HepG2 (cell line): ENCODE data around the gene LRRC27. TPM values are rescaled to one million over a fixed set of nuclear protein-coding genes. Genes with fewer than 3 reads are reported as not detected.

Experiments
- ATAC-seq: fragments of 200-7000 bp; cut with Tn5 transposase; 3 replicates; pipeline ENCODE4 v1.9.1; 2020; ENCODE audit warnings: mild to moderate bottlenecking, moderate library complexity
- BruUV-seq: library from RNA; stranded (reverse); fragments of 400-500 nt; replicated peaks from 2 replicates; lab custom pipeline; 2021; lab: Mats Ljungman, UMichigan
- CTCF ChIA-PET: fragments of 300-600 bp; formaldehyde crosslinking; extraction: SDS; loops from one replicate; lab custom pipeline; 2021; ENCODE audit warnings: low total read pairs, inconsistent platforms, low intra/inter-chr PET ratio; lab: Yijun Ruan, JAX
- POLR2A ChIA-PET: fragments of 350-600 bp; sonication (Branson Sonifier 250); formaldehyde crosslinking; loops from one replicate; lab custom pipeline; 2020; ENCODE audit warnings: antibody characterized with exemption, inconsistent platforms; lab: Yijun Ruan, JAX
- DNase-seq: peaks from one replicate; pipeline ENCODE4 v3.0.0-alpha.2; 2015; ENCODE audit warnings: low spot score
- FAIRE-seq: peaks from 3 replicates; lab custom pipeline; 2011; peaks lifted over from hg19 to GRCh38; lab: Jason Lieb, UNC
- H2AFZ ChIP-seq: one replicate; pipeline ENCODE4 v1.6.1; 2011; ENCODE audit warnings: low read length, inconsistent platforms
- H3K27ac ChIP-seq: fragments of 300-600 bp; 3 replicates; pipeline ENCODE4 v1.8.0; 2011; ENCODE audit warnings: mixed run types, mild to moderate bottlenecking, mixed read lengths, low read length, inconsistent platforms; ENCODE audit not compliant: insufficient read depth; ENCODE audit errors: extremely low read length
- H3K27me3 ChIP-seq, 2 experiments: fragments of 200-600 bp in 1 of 2; 2 replicates in 1 of 2; 3 replicates in 1 of 2; pipeline versions ENCODE4 v1.6.0 to v1.8.0; 2011; ENCODE audit warnings: low read length in 2 of 2, mild to moderate bottlenecking in 2 of 2, moderate library complexity in 2 of 2, inconsistent platforms in 1 of 2; ENCODE audit not compliant: insufficient read depth in 2 of 2, control insufficient read depth in 1 of 2
- H3K36me3 ChIP-seq, 2 experiments: fragments of 200-600 bp in 1 of 2; replicated peaks in 1 of 2; 2 replicates in 1 of 2; 3 replicates in 1 of 2; pipeline versions ENCODE4 v1.5.1 to v1.8.0; 2011; ENCODE audit warnings: low read length in 2 of 2, inconsistent platforms in 1 of 2; ENCODE audit not compliant: insufficient read depth in 2 of 2, control insufficient read depth in 1 of 2
- H3K4me1 ChIP-seq: 2 replicates; pipeline ENCODE4 v1.5.1; 2012; ENCODE audit warnings: low read length, inconsistent platforms; ENCODE audit not compliant: insufficient read depth
- H3K4me2 ChIP-seq: 2 replicates; pipeline ENCODE4 v1.6.0; 2011; ENCODE audit warnings: low read depth, low read length, inconsistent platforms
- H3K4me3 ChIP-seq, 3 experiments: fragments of 200-600 bp in 1 of 3; sonication (generic), shearing (Covaris generic) in 1 of 3; replicated peaks in 1 of 3; 2 replicates each; pipeline ENCODE4 v1.5.1; 2011 to 2016; ENCODE audit warnings: low read length in 3 of 3, inconsistent platforms in 2 of 3, low read depth in 2 of 3, mild to moderate bottlenecking in 2 of 3, control low read depth in 1 of 3, mixed read lengths in 1 of 3; ENCODE audit not compliant: insufficient read depth in 1 of 3
- H3K79me2 ChIP-seq: one replicate; pipeline ENCODE4 v1.6.1; 2011; ENCODE audit warnings: low read length, inconsistent platforms; ENCODE audit not compliant: insufficient read depth
- H3K9ac ChIP-seq: 2 replicates; pipeline ENCODE4 v1.6.0; 2011; ENCODE audit warnings: mild to moderate bottlenecking, low read depth, low read length, inconsistent platforms; ENCODE audit not compliant: insufficient read depth
- H3K9me3 ChIP-seq: 2 replicates; pipeline ENCODE4 v1.5.1; 2012; ENCODE audit warnings: mild to moderate bottlenecking, low read length
- H4K20me1 ChIP-seq: 2 replicates; pipeline ENCODE4 v1.6.0; 2011; ENCODE audit warnings: inconsistent platforms, mild to moderate bottlenecking, low read length, moderate library complexity; ENCODE audit not compliant: insufficient read depth
- ATF7 ChIP-seq, 2 experiments: fragments of 450-650 bp in 1 of 2; sonication (generic) in 1 of 2; formaldehyde crosslinking in 1 of 2; IDR thresholded peaks; 2 replicates each; pipeline versions ENCODE4 v1.4.0 to v1.6.1; 2016 to 2020; ENCODE audit warnings: antibody characterized with exemption in 1 of 2, mild to moderate bottlenecking in 1 of 2, missing genetic modification reagents in 1 of 2
- ELF4 ChIP-seq: sonication (generic); formaldehyde crosslinking; IDR thresholded peaks from 2 replicates; pipeline ENCODE4 v1.5.0; 2020; ENCODE audit warnings: missing genetic modification reagents, mild to moderate bottlenecking, moderate library complexity, borderline replicate concordance
- EP300 ChIP-seq, 3 experiments: sonication (generic) in 1 of 3; formaldehyde crosslinking in 1 of 3; IDR thresholded peaks; 2 replicates each; pipeline versions ENCODE4 v1.5.1 to v1.6.1; 2011 to 2020; ENCODE audit warnings: low read depth in 2 of 3, low read length in 2 of 3, borderline replicate concordance in 1 of 3, improper control_type of control experiment in 1 of 3, mild to moderate bottlenecking in 1 of 3, missing genetic modification reagents in 1 of 3, moderate library complexity in 1 of 3
- FOXA1 ChIP-seq, 2 experiments: fragments of 450-650 bp in 1 of 2; sonication (generic) in 1 of 2; formaldehyde crosslinking in 1 of 2; IDR thresholded peaks; 2 replicates each; pipeline versions ENCODE4 v1.4.0 to v1.6.1; 2016 to 2020; ENCODE audit warnings: missing genetic modification reagents in 1 of 2
- IRF9 ChIP-seq: sonication (generic); formaldehyde crosslinking; IDR thresholded peaks from 2 replicates; pipeline ENCODE4 v1.8.0; 2022; ENCODE audit warnings: missing genetic modification reagents, mild to moderate bottlenecking, borderline replicate concordance
- ISX ChIP-seq: sonication (generic); formaldehyde crosslinking; conservative IDR thresholded peaks from 2 replicates; pipeline ENCODE4 v1.5.0; 2020; ENCODE audit warnings: missing genetic modification reagents
- SP4 ChIP-seq: sonication (generic); formaldehyde crosslinking; IDR thresholded peaks from 2 replicates; pipeline ENCODE4 v1.8.1; 2023; ENCODE audit warnings: mild to moderate bottlenecking, missing genetic modification reagents
- TARDBP ChIP-seq: sonication (generic); formaldehyde crosslinking; IDR thresholded peaks from 2 replicates; pipeline ENCODE4 v1.8.0; 2022; ENCODE audit warnings: mild to moderate bottlenecking, missing genetic modification reagents
- ZNF275 ChIP-seq: sonication (generic); formaldehyde crosslinking; IDR thresholded peaks from 2 replicates; pipeline ENCODE4 v1.8.0; 2022; ENCODE audit warnings: missing genetic modification reagents, mild to moderate bottlenecking, inconsistent platforms, borderline replicate concordance
- ZNF335 ChIP-seq: sonication (generic); formaldehyde crosslinking; IDR thresholded peaks from 2 replicates; pipeline ENCODE4 v1.4.0; 2020; ENCODE audit warnings: missing genetic modification reagents
- ZNF710 ChIP-seq: sonication (generic); formaldehyde crosslinking; IDR thresholded peaks from 2 replicates; pipeline ENCODE4 v1.5.0; 2020; ENCODE audit warnings: mild to moderate bottlenecking, missing genetic modification reagents, borderline replicate concordance
- ZNF737 ChIP-seq: sonication (generic); formaldehyde crosslinking; IDR thresholded peaks from 2 replicates; pipeline ENCODE4 v1.5.0; 2020; ENCODE audit warnings: missing genetic modification reagents, mild to moderate bottlenecking, borderline replicate concordance
- WGBS: methylation state at CpG from one replicate; pipeline ENCODE4 v1.1.6; 2017; ENCODE audit warnings: low lambda C conversion rate; 5-methylcytosine and 5-hydroxymethylcytosine counted together
- in situ Hi-C: cut with HindIII; loops from 2 replicates; pipeline ENCODE4 v1.10.0; 2017; ENCODE audit warnings: low pct_unique_long_range_greater_than_20kb; ENCODE audit not compliant: extremely low pct_ligation_motif_present
- intact Hi-C: fragments of 100-400 bp; cut with micrococcal nuclease; formaldehyde crosslinking; loops from one replicate; pipeline ENCODE4 v1.10.0; 2022; ENCODE audit not compliant: unreplicated experiment
- polyA plus RNA-seq, 8 experiments: library from polyadenylated mRNA; depleted of rRNA in 3 of 8; stranded (reverse) in 7 of 8; unstranded in 1 of 8; fragments of >200 nt; fragmentation: Illumina TruSeq in 4 of 8; extraction: Trizol in 4 of 8; gene quantifications; 2 replicates each; pipeline versions ENCODE4 v1.2.1 to v1.2.3, GENCODE V29; 2011 to 2016; ENCODE audit warnings: low read depth in 4 of 8, missing spikeins in 1 of 8, mixed read lengths in 1 of 8; ENCODE audit not compliant: insufficient read depth in 1 of 8
- total RNA-seq, 5 experiments: library from RNA; depleted of rRNA; stranded (reverse); fragments of >200 nt; fragmentation: Illumina TruSeq; extraction: Trizol; gene quantifications; 2 replicates each; pipeline ENCODE4 v1.2.3, GENCODE V29; 2016; ENCODE audit warnings: low read depth in 1 of 5

LRRC27 gene
- total and polyA plus RNA-seq, 2 of the 13 experiments (the other 11 are each of a cell fraction or from before 2014, with no cell fraction given) = 4.2 to 4.6 TPM

- no peak for TF ChIP-seq ZNF335 (CRISPR knock-in tag)
- TF ChIP-seq SP4 = no peak
- TF ChIP-seq ATF7 (IDR thresholded peaks at IDR 0.05) = no peak
- no peak for TF ChIP-seq ATF7 (CRISPR knock-in tag; IDR thresholded peaks at IDR 0.05)
- no peak for TF ChIP-seq IRF9
- no peak for TF ChIP-seq ISX (CRISPR knock-in tag)
- Histone ChIP-seq H4K20me1 (no peaks in the 10 kb centered on the region), H3K4me3 (no peak overlapping the region), H3K4me2 (no peak overlapping the region), H3K36me3 (no peaks in the 10 kb centered on the region), H3K9me3 (no peaks in the 10 kb centered on the region), H3K9ac (no peak overlapping the region), H3K4me1 (peaks cover 9% of the 10 kb centered on the region), H3K27ac (no peak overlapping the region), H3K27me3 (no peaks in the 10 kb centered on the region), H2AFZ (no peak overlapping the region), H3K79me2 (no peaks in the 10 kb centered on the region)
- ATAC-seq (no peak), DNase-seq (no peak), FAIRE-seq (no peak)
- CTCF ChIA-PET = no interaction called here
- BruUV-seq = no TSS peak
- WGBS = 79% methylated on average over 4 of the region's 4 CpGs
- in situ Hi-C loops (no loop called here), intact Hi-C loops (no loop called here)
- POLR2A ChIA-PET = no interaction called here
These were observed 36.4 kb downstream of the LRRC27 start for GRCh38 chr10:132368391-132368790.

- no TSS peak for BruUV-seq
- no peak for DNase-seq
- Histone ChIP-seq H3K9me3 (no peaks in the 10 kb centered on the region), H3K4me3 (no peak overlapping the region), H3K27ac (no peak overlapping the region), H3K4me1 (peaks cover 9% of the 10 kb centered on the region), H3K27me3 (no peaks in the 10 kb centered on the region), H2AFZ (no peak overlapping the region), H3K79me2 (no peaks in the 10 kb centered on the region), H3K36me3 (no peaks in the 10 kb centered on the region), H3K9ac (no peak overlapping the region), H4K20me1 (no peaks in the 10 kb centered on the region), H3K4me2 (no peak overlapping the region)
- no peak for FAIRE-seq
- in situ Hi-C loops (no loop called here), intact Hi-C loops (no loop called here)
- ATAC-seq = no peak
- ChIA-PET CTCF (no interaction called here), POLR2A (no interaction called here)
- WGBS = 68% methylated on average over 9 of the region's 9 CpGs
- no peak for TF ChIP-seq ZNF737 (CRISPR knock-in tag)
- TF ChIP-seq ZNF710 (CRISPR knock-in tag) = no peak
- no peak for TF ChIP-seq ZNF275 (CRISPR knock-in tag)
- TF ChIP-seq FOXA1 (IDR thresholded peaks at IDR 0.05) = no peak
- TF ChIP-seq FOXA1 (CRISPR knock-in tag; IDR thresholded peaks at IDR 0.05) = no peak
- TF ChIP-seq TARDBP = no peak
- no peak for TF ChIP-seq EP300 (IDR thresholded peaks at IDR 0.05; ENCODE audit: low read depth in 2 of 2, low read length in 2 of 2)
- no peak for TF ChIP-seq EP300 (CRISPR knock-in tag; IDR thresholded peaks at IDR 0.05; ENCODE audit: borderline replicate concordance)
- TF ChIP-seq ELF4 (CRISPR knock-in tag) = no peak
These were observed 37.1 kb downstream of the LRRC27 start for GRCh38 chr10:132368881-132369635.
